PC-9 (cell line): Measurements from ENCODE around the gene LDAH. TPM values are rescaled to one million over a fixed set of nuclear protein-coding genes. Genes with fewer than 3 reads are reported as not detected.

Source experiments
- BruUV-seq: library from RNA; stranded (reverse); fragments of 400-500 nt; replicated peaks from 2 replicates; lab custom pipeline; 2021; lab: Mats Ljungman, UMichigan
- CTCF ChIA-PET: fragments of 300-600 bp; sonication (Branson Sonifier 250); formaldehyde crosslinking; loops from one replicate; lab custom pipeline; 2022; ENCODE audit warnings: antibody characterized with exemption; lab: Charles Lee
- POLR2A ChIA-PET: fragments of 300-600 bp; sonication (Branson Sonifier 250); formaldehyde crosslinking; loops from one replicate; lab custom pipeline; 2022; ENCODE audit warnings: antibody characterized with exemption; ENCODE audit not compliant: unreplicated experiment; lab: Charles Lee
- DNase-seq, 2 experiments: peaks; one replicate each; pipeline versions ENCODE4 v3.0.0 to v3.0.0-alpha.2; 2015 to 2022; ENCODE audit warnings: mixed read lengths in 1 of 2
- H2AFZ ChIP-seq: fragments of 200-600 bp; sonication (generic); 2 replicates; pipeline ENCODE4 v1.8.1; 2017; ENCODE audit warnings: antibody characterized with exemption
- H3F3A ChIP-seq: fragments of 200-600 bp; sonication (generic); 2 replicates; pipeline ENCODE4 v1.8.1; 2017; ENCODE audit warnings: antibody characterized with exemption, mild to moderate bottlenecking, low read depth; ENCODE audit not compliant: insufficient read depth
- H3K27ac ChIP-seq: fragments of 200-600 bp; sonication (generic); 2 replicates; pipeline ENCODE4 v1.6.1; 2016; ENCODE audit warnings: mixed run types
- H3K27me3 ChIP-seq: fragments of 200-600 bp; sonication (generic); 2 replicates; pipeline ENCODE4 v1.6.1; 2016; ENCODE audit warnings: low read depth, mixed run types; ENCODE audit not compliant: insufficient read depth
- H3K36me3 ChIP-seq: fragments of 200-600 bp; sonication (generic); 2 replicates; pipeline ENCODE4 v1.6.1; 2016; ENCODE audit warnings: low read depth, mixed run types
- H3K4me1 ChIP-seq: fragments of 200-600 bp; sonication (generic); replicated peaks from 2 replicates; pipeline ENCODE4 v1.6.1; 2016; ENCODE audit warnings: mixed run types; ENCODE audit not compliant: insufficient read depth
- H3K4me2 ChIP-seq: fragments of 200-600 bp; sonication (generic); 2 replicates; pipeline ENCODE4 v1.6.1; 2017; ENCODE audit warnings: mixed run types
- H3K4me3 ChIP-seq: fragments of 200-600 bp; sonication (generic); 2 replicates; pipeline ENCODE4 v1.6.1; 2016; ENCODE audit warnings: mixed run types
- H3K79me2 ChIP-seq: fragments of 200-600 bp; sonication (generic); 2 replicates; pipeline ENCODE4 v1.6.1; 2017; ENCODE audit warnings: low read depth, mixed run types
- H3K9me2 ChIP-seq: fragments of 200-600 bp; sonication (generic); 2 replicates; pipeline ENCODE4 v1.8.1; 2017; ENCODE audit warnings: mild to moderate bottlenecking; ENCODE audit not compliant: insufficient read depth
- H3K9me3 ChIP-seq: fragments of 200-600 bp; sonication (generic); 2 replicates; pipeline ENCODE4 v1.8.1; 2016; ENCODE audit warnings: low read depth; ENCODE audit not compliant: insufficient read depth
- H4K20me1 ChIP-seq: fragments of 200-600 bp; sonication (generic); 2 replicates; pipeline ENCODE4 v1.8.1; 2017; ENCODE audit not compliant: insufficient read depth
- EZH2 ChIP-seq: fragments of 200-600 bp; sonication (generic); IDR thresholded peaks from 2 replicates; pipeline ENCODE4 v1.8.0; 2017; ENCODE audit warnings: antibody characterized with exemption, low read depth
- intact Hi-C: fragments of 100-400 bp; cut with micrococcal nuclease; formaldehyde crosslinking; loops from one replicate; pipeline ENCODE4 v1.10.0; 2022; ENCODE audit not compliant: unreplicated experiment
- total RNA-seq: library from RNA; stranded (reverse); gene quantifications from 2 replicates; pipeline ENCODE4 v1.2.3, GENCODE V29; 2021
- TF ChIP-seq, protein P1 (sequence below): fragments of 200-600 bp; sonication (generic); conservative IDR thresholded peaks from 2 replicates; pipeline ENCODE4 v1.6.1; 2017; ENCODE audit warnings: mixed run types, antibody characterized with exemption, mild to moderate bottlenecking, moderate library complexity

The LDAH gene
- total RNA-seq, 1 experiment from 2014 or later, result 18.3 TPM

DNA sequence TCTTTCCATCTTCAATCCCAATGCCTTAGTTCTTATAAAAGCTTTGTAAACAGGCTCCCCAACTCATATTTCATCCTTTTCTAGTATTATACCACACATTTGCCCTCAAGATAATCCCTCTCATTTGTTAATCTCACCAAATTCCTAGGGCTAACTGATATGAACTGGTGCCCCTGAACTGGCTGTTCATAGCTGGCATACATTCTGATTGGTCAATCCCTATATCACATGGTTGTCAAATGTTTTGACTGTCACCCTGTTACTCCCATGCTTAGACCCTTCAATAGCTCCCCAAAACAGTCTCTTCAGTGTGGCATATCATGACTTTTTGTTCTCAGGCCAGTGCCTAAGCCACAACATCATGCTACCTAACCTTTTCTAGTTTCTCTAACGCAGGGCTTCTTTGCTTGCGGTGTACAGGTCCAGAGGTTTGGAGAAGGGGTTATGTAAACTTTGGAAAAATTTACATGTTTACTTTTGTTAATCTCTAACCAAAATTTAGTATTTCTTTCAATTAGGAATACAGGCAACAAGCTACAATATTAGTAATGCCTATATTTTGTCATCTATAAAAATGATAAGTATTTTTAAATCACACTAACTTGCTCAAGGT lies 125.5 kb downstream of the LDAH start:
- no TSS peak for BruUV-seq
- Histone ChIP-seq H3K9me3 (no peaks in the 10 kb centered on the region), H4K20me1 (peaks cover 3% of the 10 kb centered on the region; the same call in 1 of the 2 replicates), H3K4me1 (no peaks in the 10 kb centered on the region), H3K36me3 (no peaks in the 10 kb centered on the region; the same call in 1 of the 2 replicates), H3K9me2 (no peaks in the 10 kb centered on the region), H3K27ac (no peak overlapping the region), H2AFZ (no peak overlapping the region), H3K79me2 (no peaks in the 10 kb centered on the region), H3K27me3 (no peaks in the 10 kb centered on the region), H3K4me2 (no peak overlapping the region), H3F3A (no peaks in the 10 kb centered on the region), H3K4me3 (no peak overlapping the region)
- POLR2A ChIA-PET, result no interaction called here
- intact Hi-C loops, result no loop called here
- TF ChIP-seq EZH2, result no peak
- TF ChIP-seq, protein P1, sequence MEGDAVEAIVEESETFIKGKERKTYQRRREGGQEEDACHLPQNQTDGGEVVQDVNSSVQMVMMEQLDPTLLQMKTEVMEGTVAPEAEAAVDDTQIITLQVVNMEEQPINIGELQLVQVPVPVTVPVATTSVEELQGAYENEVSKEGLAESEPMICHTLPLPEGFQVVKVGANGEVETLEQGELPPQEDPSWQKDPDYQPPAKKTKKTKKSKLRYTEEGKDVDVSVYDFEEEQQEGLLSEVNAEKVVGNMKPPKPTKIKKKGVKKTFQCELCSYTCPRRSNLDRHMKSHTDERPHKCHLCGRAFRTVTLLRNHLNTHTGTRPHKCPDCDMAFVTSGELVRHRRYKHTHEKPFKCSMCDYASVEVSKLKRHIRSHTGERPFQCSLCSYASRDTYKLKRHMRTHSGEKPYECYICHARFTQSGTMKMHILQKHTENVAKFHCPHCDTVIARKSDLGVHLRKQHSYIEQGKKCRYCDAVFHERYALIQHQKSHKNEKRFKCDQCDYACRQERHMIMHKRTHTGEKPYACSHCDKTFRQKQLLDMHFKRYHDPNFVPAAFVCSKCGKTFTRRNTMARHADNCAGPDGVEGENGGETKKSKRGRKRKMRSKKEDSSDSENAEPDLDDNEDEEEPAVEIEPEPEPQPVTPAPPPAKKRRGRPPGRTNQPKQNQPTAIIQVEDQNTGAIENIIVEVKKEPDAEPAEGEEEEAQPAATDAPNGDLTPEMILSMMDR, result no peak
- CTCF ChIA-PET, result no interaction called here
- no peak for DNase-seq

DNA sequence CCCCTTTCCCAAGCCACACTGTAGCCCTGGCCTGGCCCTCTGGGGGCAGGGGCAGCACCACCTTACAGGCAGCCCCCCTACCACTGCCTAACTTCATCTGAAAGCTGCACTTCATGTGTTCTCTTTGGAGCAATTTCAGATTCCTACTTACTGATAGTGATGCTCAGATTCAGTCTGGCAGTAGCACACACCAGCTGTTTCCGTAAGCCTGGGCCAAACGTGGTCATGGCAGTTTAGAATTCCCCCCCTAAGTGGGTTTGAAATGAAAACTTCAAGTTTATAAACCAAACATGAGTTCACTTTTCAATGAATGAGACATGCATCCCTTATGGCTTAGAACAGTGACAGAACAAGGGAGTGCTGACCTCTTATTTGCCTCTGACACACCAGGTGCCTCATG lies 126.5 kb downstream of the LDAH start:
- POLR2A ChIA-PET, result no interaction called here
- Histone ChIP-seq H3K4me1 (no peaks in the 10 kb centered on the region), H2AFZ (no peak overlapping the region), H3K27me3 (no peaks in the 10 kb centered on the region), H3K27ac (no peak overlapping the region), H3K4me3 (no peak overlapping the region), H3K36me3 (no peaks in the 10 kb centered on the region; the same call in 1 of the 2 replicates), H3K4me2 (no peak overlapping the region), H3F3A (no peaks in the 10 kb centered on the region), H3K79me2 (no peaks in the 10 kb centered on the region), H4K20me1 (peaks cover 2% of the 10 kb centered on the region; the same call in 1 of the 2 replicates), H3K9me3 (no peaks in the 10 kb centered on the region), H3K9me2 (no peaks in the 10 kb centered on the region)
- TF ChIP-seq, protein P1, result no peak
- TF ChIP-seq EZH2, result no peak
- intact Hi-C loops, result no loop called here
- BruUV-seq, result no TSS peak
- CTCF ChIA-PET, result no interaction called here
- no peak for DNase-seq

DNA sequence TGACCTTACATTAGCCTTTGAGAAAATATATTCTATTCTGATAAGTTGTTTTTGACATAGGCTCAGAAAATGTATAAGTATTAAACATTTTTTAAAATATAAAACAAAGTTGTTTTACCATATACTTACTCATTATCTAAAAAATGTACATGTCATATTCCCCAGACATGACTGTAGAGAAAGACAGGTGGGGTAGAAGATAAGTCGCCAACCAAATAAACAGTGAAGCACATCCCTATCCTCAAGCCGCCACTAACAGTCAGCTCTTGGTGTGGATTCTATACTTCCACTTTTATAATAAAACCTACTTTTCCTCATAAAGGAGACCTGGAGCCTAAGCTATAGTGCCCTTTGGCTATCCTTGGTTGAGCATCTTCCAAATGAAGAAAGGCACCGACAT lies 129.6 kb downstream of the LDAH start:
- DNase-seq, result no peak
- Histone ChIP-seq H3K9me3 (no peaks in the 10 kb centered on the region), H3K4me3 (no peak overlapping the region), H3K27me3 (no peaks in the 10 kb centered on the region), H3K4me2 (no peak overlapping the region), H3K79me2 (no peaks in the 10 kb centered on the region), H3K9me2 (no peaks in the 10 kb centered on the region), H4K20me1 (no peaks in the 10 kb centered on the region), H3K4me1 (no peaks in the 10 kb centered on the region), H3K27ac (no peak overlapping the region), H2AFZ (no peak overlapping the region), H3K36me3 (no peaks in the 10 kb centered on the region; the same call in 1 of the 2 replicates), H3F3A (no peaks in the 10 kb centered on the region)
- intact Hi-C loops, result no loop called here
- ChIA-PET POLR2A (no interaction called here), CTCF (no interaction called here)
- TF ChIP-seq EZH2, result no peak
- TF ChIP-seq, protein P1, result no peak
- no TSS peak for BruUV-seq
